ENCODE data around the gene GLIPR1L1. TPM values are rescaled to one million over a fixed set of nuclear protein-coding genes. Genes with fewer than 3 reads are reported as not detected.

GLIPR1L1 gene
- total RNA-seq, 1 donor from 2014 or later, result not detected

DNA sequence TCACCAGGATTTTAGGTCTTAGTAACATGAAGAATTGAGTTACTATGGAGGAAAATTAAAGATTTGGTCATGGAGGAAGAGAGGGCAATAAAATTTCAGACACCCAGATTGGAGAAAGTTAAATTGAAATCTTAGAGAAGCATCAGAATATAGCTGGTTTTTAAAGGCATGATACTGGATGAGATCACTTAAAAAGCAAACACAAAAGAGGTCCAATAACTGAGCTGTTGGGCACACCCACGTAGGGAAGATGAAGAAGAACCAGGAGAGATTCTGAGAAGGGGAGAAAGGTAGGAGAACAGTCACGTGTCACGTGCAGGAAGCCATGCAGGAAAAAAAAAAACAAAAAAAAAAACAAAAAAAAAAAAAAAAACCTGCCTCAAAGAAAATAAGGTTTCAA lies 23.1 kb upstream of the GLIPR1L1 start:
- H3K27me3 Mint-ChIP-seq (ENCODE audit: unreplicated experiment), result no peaks in the 10 kb centered on the region
- no peaks in the 10 kb centered on the region for H3K9me3 Mint-ChIP-seq (ENCODE audit: unreplicated experiment)
- H3K36me3 Mint-ChIP-seq (ENCODE audit: unreplicated experiment), result no peaks in the 10 kb centered on the region
- H3K4me3 Mint-ChIP-seq (ENCODE audit: unreplicated experiment), result no peak overlapping the region
- no peak for DNase-seq (ENCODE audit: extremely low spot score, unreplicated experiment)
- TF ChIP-seq CTCF (IDR thresholded peaks at IDR 0.05), result no peak
- no peak overlapping the region for H3K27ac Mint-ChIP-seq (ENCODE audit: unreplicated experiment)
- peaks cover 9% of the 10 kb centered on the region for H3K4me1 Mint-ChIP-seq (ENCODE audit: unreplicated experiment)

- H3K4me3 Mint-ChIP-seq (ENCODE audit: unreplicated experiment), result no peak overlapping the region
- no peak for TF ChIP-seq CTCF (IDR thresholded peaks at IDR 0.05)
- no peaks in the 10 kb centered on the region for H3K27me3 Mint-ChIP-seq (ENCODE audit: unreplicated experiment)
- H3K36me3 Mint-ChIP-seq (ENCODE audit: unreplicated experiment), result no peaks in the 10 kb centered on the region
- peaks cover 9% of the 10 kb centered on the region for H3K4me1 Mint-ChIP-seq (ENCODE audit: unreplicated experiment)
- H3K9me3 Mint-ChIP-seq (ENCODE audit: unreplicated experiment), result no peaks in the 10 kb centered on the region
- no peak for DNase-seq (ENCODE audit: extremely low spot score, unreplicated experiment)
- H3K27ac Mint-ChIP-seq (ENCODE audit: unreplicated experiment), result no peak overlapping the region
Observed at GRCh38 chr12:75315518-75315917, 19.0 kb upstream of the GLIPR1L1 start.

DNA sequence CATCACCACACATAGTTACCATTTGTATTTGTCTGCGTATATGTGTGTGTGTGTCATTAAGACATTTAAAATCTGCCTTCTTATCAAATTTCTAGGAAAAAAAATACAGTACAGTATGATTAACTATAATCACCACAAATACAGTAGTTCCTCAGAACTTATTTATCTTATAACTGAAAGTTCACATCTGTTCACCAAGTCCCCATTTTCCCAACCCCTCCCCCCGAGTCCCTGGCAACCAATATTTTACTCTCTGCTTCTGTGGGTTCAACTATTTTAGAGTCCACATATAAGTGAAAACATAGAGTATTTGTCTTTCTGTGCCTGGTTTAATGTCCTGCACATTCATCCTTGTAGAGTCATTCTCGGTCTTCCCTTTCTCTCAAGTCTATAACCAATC lies 16.7 kb upstream of the GLIPR1L1 start:
- TF ChIP-seq CTCF (IDR thresholded peaks at IDR 0.05), result no peak
- DNase-seq (ENCODE audit: extremely low spot score, unreplicated experiment), result no peak
- no peaks in the 10 kb centered on the region for H3K27me3 Mint-ChIP-seq (ENCODE audit: unreplicated experiment)
- H3K27ac Mint-ChIP-seq (ENCODE audit: unreplicated experiment), result no peak overlapping the region
- H3K4me3 Mint-ChIP-seq (ENCODE audit: unreplicated experiment), result no peak overlapping the region
- peaks cover 9% of the 10 kb centered on the region for H3K4me1 Mint-ChIP-seq (ENCODE audit: unreplicated experiment)
- H3K36me3 Mint-ChIP-seq (ENCODE audit: unreplicated experiment), result no peaks in the 10 kb centered on the region
- no peaks in the 10 kb centered on the region for H3K9me3 Mint-ChIP-seq (ENCODE audit: unreplicated experiment)

DNA sequence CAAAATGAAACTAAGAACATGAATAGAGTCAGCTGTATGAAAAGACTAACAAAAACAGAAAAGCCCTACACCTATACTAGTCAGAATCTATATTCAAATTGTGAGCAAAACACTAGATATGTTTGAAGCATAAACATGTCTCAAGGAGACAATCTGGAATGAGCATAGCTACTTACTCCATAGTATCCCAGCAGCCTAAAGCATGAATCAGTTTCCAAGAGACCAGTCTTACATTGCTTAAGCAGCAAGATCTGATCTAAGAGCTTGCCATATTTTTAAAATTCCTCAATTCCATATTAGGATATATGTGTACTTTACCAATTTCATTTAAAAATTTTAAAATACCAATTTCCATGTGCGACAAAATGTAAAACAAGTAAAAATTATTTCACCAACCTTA lies 12.0 kb upstream of the GLIPR1L1 start:
- no peak for DNase-seq (ENCODE audit: extremely low spot score, unreplicated experiment)
- H3K36me3 Mint-ChIP-seq (ENCODE audit: unreplicated experiment), result no peaks in the 10 kb centered on the region
- no peak for TF ChIP-seq CTCF (IDR thresholded peaks at IDR 0.05)
- H3K9me3 Mint-ChIP-seq (ENCODE audit: unreplicated experiment), result no peaks in the 10 kb centered on the region
- no peaks in the 10 kb centered on the region for H3K4me1 Mint-ChIP-seq (ENCODE audit: unreplicated experiment)
- no peaks in the 10 kb centered on the region for H3K27me3 Mint-ChIP-seq (ENCODE audit: unreplicated experiment)
- no peak overlapping the region for H3K27ac Mint-ChIP-seq (ENCODE audit: unreplicated experiment)
- no peak overlapping the region for H3K4me3 Mint-ChIP-seq (ENCODE audit: unreplicated experiment)

- Mint-ChIP-seq H3K9me3 (ENCODE audit: unreplicated experiment) (no peaks in the 10 kb centered on the region), H3K36me3 (ENCODE audit: unreplicated experiment) (no peaks in the 10 kb centered on the region), H3K4me1 (ENCODE audit: unreplicated experiment) (no peaks in the 10 kb centered on the region), H3K4me3 (ENCODE audit: unreplicated experiment) (no peak overlapping the region), H3K27me3 (ENCODE audit: unreplicated experiment) (no peaks in the 10 kb centered on the region), H3K27ac (ENCODE audit: unreplicated experiment) (no peak overlapping the region)
- no peak for DNase-seq (ENCODE audit: extremely low spot score, unreplicated experiment)
- no peak for TF ChIP-seq CTCF (IDR thresholded peaks at IDR 0.05)
Observed at GRCh38 chr12:75323663-75324062, 10.8 kb upstream of the GLIPR1L1 start.
